DMS153 treated with DMSO at 0.1 percent for 48 hours (cell line): ENCODE measurements around the gene PAX8.

Experiments
- DNase-seq: peaks from one replicate; lab custom pipeline; 2025; ENCODE audit not compliant: unreplicated experiment; lab: John Stamatoyannopoulos, UW

PAX8 gene

DNA sequence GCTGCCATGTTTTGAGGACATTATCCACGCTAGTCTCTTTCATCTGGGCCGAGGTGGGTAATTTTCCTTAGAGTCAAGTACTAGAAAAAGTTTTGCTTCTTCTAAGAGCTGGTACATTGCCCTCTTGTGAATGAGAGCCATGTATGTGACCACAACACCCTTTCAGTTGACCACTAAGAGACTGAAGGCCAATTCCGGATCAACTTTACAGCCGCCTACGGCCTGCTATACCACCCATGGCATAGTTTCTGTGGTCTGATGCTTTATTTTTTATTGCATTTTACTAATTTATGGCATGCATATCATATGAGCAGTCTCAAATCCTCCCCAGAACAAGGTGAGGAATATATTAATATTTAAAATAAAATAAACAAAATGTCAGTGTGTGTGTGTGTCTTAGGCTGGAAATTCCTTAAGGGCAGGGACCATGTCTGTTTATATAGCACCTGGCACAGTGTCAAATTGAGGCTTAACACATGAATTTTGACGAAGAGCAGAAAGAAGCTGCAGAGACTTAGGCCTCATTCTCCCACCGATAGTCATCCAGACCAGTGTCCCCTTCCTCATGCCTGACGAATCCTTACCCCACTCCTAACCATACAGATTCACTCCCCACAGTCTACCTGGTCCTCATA is 69.6 kb downstream of the PAX8 start:
- no peak for DNase-seq

DNA sequence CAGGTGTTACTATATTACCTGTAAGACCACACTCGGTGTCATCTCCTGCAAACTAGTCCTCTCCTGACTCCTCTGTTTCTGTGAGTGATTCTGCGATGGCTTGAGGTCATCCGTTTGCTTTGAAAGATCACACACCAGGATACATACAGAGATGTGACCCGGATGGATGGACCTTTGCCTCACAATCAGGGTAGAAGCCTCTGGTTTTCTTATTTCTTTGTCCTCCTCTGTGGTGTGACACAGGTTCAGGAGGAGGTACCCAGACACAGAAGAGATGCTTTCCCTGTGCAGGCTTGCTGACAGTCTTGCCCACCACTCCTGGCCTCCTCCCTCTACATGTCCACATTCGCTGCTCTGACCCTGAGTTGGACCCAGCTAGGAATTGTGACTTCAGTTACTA is 70.3 kb downstream of the PAX8 start:
- DNase-seq: no peak

DNA sequence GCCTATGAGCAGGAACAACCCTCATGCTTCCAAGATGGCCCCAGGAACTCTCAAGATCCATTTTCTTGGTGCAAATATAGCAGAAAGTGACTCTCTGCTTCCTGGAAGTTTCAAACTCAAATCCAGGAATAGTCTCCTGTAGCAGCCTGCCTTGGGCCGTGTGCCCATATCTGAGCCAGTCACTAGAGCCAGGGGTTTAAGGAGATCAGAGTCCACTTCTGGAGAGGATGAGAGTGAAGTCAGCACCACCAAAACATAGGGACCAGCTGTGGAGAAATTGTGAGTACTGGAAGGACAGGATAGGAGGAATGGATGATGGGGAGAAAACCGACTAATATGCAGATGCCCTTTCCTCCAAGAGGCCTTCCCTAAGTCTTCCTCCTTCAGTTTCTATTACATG is 71.7 kb downstream of the PAX8 start:
- no peak for DNase-seq

GRCh38 chr2:113206251-113206650 is 72.5 kb downstream of the PAX8 start:
- no peak for DNase-seq

DNA sequence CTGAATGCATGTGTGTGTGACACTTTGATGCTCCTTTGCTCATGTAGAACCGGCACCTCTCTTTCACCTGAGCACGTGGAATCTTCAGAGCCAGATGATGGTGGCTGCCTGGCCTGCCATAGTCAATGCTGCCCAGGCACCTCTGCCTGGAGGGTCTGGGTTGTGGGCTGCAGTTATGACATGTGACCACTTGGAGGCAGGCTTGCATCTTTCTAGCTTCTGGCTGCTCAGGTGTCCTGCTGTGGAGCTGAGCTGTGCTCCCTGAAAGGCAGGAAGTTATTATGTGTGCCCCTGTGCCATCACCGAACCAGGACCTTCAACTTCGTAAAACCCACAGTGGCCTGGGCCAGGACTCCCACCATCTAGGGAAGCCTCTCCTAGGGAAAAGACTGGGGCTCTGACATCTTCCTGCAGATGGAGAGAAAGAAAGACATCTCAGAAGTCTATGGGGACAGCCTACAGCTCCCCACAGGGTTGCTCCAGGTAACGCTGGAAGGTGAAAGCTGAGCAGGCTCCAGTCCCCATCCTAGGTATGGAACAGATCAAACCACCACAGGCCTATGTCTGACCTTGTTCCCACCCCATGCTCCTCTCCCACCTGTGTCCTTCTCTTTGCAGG is 74.7 kb downstream of the PAX8 start:
- peak; percentile 48 for DNase-seq

DNA sequence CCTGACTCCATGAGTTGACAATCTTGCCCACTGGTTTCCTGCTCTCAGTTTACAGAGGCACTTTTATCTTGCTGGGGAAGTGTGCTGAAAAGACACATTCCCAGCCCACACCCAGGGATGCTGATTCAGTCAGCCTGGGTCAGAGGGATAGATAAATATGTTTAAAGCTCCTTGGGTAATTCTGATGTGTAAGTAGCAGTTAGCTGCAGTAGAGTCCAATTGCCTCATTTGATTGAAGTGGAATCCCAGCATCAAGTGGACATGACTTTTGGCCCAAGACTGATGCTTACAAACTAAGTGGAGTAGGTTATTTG is 75.5 kb downstream of the PAX8 start:
- no peak for DNase-seq

DNA sequence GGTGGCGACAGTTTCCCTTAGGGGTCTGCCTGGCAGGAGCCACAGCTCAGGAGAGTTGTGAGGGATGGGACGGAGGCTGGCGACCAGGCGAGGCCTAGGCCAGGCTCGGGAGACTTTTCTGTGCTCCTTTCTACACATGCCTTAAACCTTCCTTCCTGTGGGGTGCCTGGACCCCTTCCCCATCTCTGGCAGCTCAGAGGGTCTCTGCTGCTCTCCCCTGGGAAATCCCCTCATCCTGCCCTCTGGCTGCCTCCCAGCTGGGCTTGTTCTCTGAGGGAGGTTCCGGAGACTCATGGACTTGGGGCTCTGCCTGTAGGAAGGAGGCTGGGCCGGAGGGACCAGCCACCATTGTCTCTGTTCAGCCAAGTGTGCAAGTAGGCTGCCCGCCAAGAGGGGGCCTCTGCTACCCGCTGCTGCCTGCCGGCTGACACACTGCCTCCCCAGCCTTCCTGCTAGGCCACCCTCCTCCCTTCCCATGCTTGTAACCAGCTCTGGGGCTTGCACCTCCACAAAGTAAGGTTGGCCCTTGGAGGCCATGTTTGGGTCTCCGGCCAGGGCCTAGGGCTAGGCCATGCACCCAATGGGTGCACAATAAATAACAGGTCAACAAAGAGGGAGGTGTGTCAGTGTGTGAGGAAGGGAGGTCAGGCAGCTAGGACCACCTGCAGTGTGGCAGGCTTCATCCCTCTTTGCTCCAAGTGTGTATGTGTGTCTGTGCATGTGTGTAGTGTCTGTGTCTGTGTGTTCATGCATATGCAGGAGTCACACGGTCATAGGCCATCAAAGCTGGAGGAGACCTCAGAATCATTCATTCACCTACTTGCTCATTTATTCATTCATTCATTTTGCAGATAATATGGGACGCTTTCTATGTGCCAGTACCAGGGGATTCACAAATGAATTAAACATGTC is 76.2 kb downstream of the PAX8 start:
- no peak for DNase-seq

GRCh38 chr2:113201496-113202304 is 77.0 kb downstream of the PAX8 start:
- no peak for DNase-seq

DNA sequence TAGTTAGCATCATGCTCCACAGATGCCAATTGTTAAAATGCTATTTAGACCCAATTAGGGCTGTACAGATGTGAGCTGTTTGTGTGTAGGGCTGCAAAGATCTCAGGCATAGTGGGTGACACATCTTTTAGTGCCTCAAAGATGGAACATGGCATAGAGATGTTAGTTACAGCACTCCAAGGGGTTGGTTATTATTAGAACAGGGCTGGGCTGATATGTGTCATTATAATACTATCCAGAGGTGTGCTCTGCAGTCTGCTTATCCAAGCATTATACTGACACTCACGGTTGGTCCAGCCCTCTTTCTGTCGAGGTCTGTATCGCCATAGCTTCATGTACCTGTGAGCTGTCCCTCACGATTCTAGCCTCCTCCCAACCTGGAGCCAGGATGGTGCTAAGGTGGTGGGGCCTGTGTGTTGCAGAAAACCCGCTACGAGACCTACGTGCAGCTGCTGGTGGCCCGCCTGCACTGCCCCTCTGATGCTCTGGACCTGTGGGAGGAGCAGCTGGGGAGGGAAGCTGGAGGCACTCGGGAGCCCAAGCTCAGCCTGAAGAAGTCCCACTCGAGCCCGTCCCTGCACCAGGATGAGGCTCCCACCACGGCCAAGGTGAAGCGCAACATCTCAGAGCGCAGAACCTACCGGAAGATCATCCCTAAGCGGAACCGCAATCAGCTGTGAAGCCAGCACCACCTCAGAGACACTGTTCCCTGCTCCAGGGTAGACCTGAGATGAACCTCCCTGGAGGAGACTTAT is 77.8 kb downstream of the PAX8 start:
- DNase-seq: no peak

DNA sequence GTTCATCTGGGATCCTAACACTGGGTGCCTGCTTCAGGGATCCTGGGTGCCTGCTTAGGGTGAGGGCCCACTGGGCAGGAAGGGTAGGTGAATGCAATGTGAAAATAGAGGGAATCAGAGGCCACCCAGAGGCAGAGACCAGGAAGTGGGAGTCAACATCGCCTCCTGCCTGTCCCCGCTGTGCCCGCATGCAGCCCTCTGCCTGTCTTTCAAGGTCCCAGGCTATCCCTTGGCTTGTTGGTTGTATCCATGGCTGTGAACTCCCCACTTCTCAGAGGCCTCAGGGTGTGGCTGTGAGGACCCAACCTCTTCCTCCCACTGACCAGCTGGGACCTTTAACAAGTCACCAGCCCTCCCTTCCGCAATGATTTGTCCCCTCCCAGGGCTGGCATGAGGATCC is 78.5 kb downstream of the PAX8 start:
- no peak for DNase-seq

GRCh38 chr2:113198790-113199612 is 79.7 kb downstream of the PAX8 start:
- peak; percentile 81 for DNase-seq

DNA sequence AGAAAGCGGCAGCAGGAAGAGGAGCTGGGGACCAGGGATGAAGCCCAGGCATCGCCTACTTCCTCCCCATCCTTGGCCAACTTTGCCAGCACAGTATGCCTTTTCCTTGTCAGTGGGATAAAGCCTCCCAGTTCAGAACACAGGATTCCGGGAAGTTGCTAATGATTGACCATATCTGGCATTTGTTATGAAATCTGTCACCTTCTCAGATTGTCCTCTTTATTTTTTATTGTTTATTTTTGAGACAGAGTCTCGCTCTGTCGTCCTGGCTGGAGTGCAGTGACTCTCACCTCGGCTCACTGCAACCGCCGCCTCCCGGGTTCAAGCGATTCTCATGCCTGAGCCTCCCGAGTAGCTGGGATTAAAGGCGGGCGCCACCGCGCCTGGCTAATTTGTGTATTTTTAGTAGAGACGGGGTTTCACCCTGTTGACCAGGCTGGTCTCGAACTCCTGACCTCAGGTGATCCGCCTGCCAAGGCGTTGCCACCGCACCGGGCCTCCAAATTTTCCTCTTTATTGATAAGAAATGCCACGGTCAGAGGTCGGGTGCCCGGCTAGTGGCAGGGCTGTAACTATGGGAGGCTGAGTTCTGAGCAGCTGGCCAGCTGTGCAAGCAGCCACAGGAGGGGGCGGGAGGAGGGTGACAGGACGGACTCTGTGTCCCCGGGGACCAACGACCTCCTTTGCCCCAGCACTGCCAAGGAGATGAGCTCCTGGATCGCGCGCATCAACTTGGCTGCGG is 80.5 kb downstream of the PAX8 start:
- DNase-seq: no peak

DNA sequence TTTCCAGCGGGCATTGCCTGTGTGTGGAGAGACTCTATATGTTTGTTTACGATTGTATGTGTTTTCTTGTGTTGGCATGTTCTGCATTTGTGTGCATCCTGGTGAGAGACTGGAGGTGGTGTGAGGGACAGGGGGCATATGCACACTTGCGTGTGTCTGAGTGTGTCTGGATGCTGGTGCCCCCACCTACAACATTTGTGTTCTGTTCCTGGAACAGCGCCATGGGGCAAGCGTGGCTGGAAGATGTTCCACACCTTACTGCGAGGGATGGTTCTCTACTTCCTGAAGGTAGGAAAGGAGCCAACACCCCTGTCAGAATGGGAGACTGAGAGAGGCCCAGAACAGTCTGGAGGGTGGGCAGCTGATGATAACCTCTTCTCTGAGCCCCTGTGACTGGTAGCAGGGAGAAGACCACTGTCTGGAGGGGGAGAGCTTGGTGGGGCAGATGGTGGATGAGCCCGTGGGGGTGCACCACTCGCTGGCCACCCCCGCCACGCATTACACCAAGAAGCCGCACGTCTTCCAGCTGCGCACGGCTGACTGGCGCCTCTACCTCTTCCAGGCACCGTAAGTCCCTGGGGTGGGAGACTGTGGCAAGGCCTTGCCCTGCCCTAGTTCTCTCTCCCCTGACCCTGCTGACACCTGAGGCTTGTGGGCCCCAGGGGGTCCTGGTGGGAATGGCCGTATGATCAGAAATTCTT is 81.2 kb downstream of the PAX8 start:
- DNase-seq: no peak

DNA sequence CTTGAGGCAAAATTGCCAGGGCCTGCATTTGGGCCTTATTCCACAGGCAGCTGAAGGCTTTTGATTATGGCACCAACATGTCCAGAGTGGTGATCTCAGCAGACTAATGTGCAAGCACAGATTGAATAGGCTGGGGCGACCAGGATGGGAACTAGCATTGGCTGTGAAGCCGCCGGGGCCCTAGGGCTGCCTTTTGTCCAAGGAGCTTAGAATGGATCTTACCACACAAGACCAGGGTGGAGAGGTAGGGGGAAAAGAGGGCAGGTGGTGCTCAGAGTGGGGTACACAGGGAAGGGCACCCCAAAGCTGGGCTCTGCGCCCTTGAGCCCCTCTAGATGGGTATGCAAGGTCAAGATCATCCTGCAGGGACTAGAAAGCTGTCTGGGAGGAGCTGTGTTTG is 81.9 kb downstream of the PAX8 start:
- no peak for DNase-seq

GRCh38 chr2:113195923-113196501 is 82.7 kb downstream of the PAX8 start:
- DNase-seq: no peak

DNA sequence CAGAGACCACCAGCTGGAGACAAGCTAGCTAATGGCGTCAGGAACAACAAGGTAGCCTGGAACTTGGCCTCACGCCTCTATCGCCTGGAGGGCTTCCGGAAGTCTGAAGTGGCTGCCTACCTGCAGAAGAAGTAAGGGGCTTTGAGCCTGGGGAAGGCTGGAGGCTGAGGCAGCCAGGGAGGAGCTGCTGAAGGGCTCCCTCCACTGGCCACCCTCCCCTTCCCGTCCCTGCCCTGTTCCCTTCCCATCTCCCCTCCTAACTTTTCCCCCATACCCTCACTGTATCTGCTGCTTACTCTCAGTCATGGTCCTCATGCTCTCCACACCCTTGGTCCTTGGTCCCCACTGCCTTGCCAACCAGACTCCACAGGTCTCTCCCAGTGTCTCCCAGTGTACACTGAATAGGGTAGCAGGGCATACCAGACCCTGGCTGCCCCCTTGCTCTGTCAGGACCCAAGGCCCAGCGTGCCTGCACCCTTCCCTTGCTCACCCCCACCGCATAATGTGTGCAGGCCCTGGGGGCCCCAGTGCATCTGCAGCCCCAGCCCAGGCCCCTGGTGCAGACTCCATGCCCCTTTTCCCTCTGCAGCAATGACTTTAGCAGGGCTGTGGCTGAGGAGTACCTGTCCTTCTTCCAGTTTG is 86.1 kb downstream of the PAX8 start:
- no peak for DNase-seq

GRCh38 chr2:113190871-113191270 is 87.8 kb downstream of the PAX8 start:
- no peak for DNase-seq

DNA sequence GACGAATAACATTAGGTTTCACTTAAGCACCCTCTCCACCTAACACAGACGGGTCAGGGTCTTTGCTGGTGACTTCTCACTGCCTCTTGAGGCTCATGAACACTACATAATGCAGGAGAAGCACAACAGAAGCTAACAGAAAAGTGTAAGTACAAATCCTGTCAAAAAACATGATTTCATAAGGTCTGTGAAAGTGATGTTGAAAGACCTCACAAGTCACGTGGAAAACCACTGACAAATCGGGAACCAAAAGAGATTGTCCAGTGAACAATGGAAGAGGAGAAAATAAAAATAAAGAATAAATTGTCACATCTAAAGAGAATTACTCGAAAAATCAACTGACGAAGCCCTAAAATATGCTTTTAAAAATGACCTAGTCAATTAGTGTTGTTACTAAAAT is 91.0 kb downstream of the PAX8 start:
- DNase-seq: no peak
